ENCODE measurements around the gene KCTD15. TPM values are rescaled to one million over a fixed set of nuclear protein-coding genes. Genes with fewer than 3 reads are reported as not detected.

KCTD15 gene
- total RNA-seq, 1 donor from 2014 or later: 9.9 TPM

GRCh38 chr19:33772102-33772857 lies 24.4 kb upstream of the KCTD15 start:
- intact Hi-C loops (cut with micrococcal nuclease): loop anchor here (5.0 kb wide), 1 partner anchor 340 kb away; no protein-coding TSS in a partner anchor
- TF ChIP-seq CTCF (IDR thresholded peaks at IDR 0.05; ENCODE audit: borderline replicate concordance): no peak
- no peak for DNase-seq
- Histone ChIP-seq H3K9me3 (replicated peaks) (no peaks in the 10 kb centered on the region), H3K36me3 (no peaks in the 10 kb centered on the region), H3K4me3 (no peak overlapping the region), H3K4me1 (no peaks in the 10 kb centered on the region), H3K27me3 (ENCODE audit: low read depth) (peaks cover 96% of the 10 kb centered on the region), H3K27ac (replicated peaks) (no peak overlapping the region)

- peaks cover 2% of the 10 kb centered on the region for H3K4me1 ChIP-seq
- H3K36me3 ChIP-seq: no peaks in the 10 kb centered on the region
- H3K4me3 ChIP-seq: no peak overlapping the region
- no peak for DNase-seq
- H3K9me3 ChIP-seq (replicated peaks): no peaks in the 10 kb centered on the region
- no peak overlapping the region for H3K27ac ChIP-seq (replicated peaks)
- intact Hi-C loops (cut with micrococcal nuclease): loop anchor here (5.0 kb wide), 1 partner anchor 341 kb away; no protein-coding TSS in a partner anchor
- TF ChIP-seq CTCF (IDR thresholded peaks at IDR 0.05; ENCODE audit: borderline replicate concordance): no peak
- H3K27me3 ChIP-seq (ENCODE audit: low read depth): peaks cover 96% of the 10 kb centered on the region
Observed at GRCh38 chr19:33772858-33773180, 23.9 kb upstream of the KCTD15 start.

GRCh38 chr19:33773704-33774624 lies 22.7 kb upstream of the KCTD15 start:
- no peak for TF ChIP-seq CTCF (IDR thresholded peaks at IDR 0.05; ENCODE audit: borderline replicate concordance)
- intact Hi-C loops (cut with micrococcal nuclease): loop anchor here (5.0 kb wide), 1 partner anchor 342 kb away; no protein-coding TSS in a partner anchor
- Histone ChIP-seq H3K27ac (replicated peaks) (no peak overlapping the region), H3K36me3 (no peaks in the 10 kb centered on the region), H3K4me1 (peaks cover 9% of the 10 kb centered on the region), H3K4me3 (no peak overlapping the region), H3K27me3 (ENCODE audit: low read depth) (peaks cover 93% of the 10 kb centered on the region), H3K9me3 (replicated peaks) (no peaks in the 10 kb centered on the region)
- DNase-seq: no peak

GRCh38 chr19:33774751-33775150 lies 21.9 kb upstream of the KCTD15 start:
- H3K9me3 ChIP-seq (replicated peaks): no peaks in the 10 kb centered on the region
- peaks cover 9% of the 10 kb centered on the region for H3K4me1 ChIP-seq
- intact Hi-C loops (cut with micrococcal nuclease): loop anchor here (5.0 kb wide), 2 partner anchors 323 to 342 kb away; no protein-coding TSS in a partner anchor
- H3K4me3 ChIP-seq: no peak overlapping the region
- H3K36me3 ChIP-seq: no peaks in the 10 kb centered on the region
- DNase-seq: no peak
- peaks cover 93% of the 10 kb centered on the region for H3K27me3 ChIP-seq (ENCODE audit: low read depth)
- H3K27ac ChIP-seq (replicated peaks): no peak overlapping the region
- no peak for TF ChIP-seq CTCF (IDR thresholded peaks at IDR 0.05; ENCODE audit: borderline replicate concordance)

GRCh38 chr19:33775731-33776487 lies 20.8 kb upstream of the KCTD15 start:
- H3K4me1 ChIP-seq: peaks cover 14% of the 10 kb centered on the region
- no peak for TF ChIP-seq CTCF (IDR thresholded peaks at IDR 0.05; ENCODE audit: borderline replicate concordance)
- H3K27me3 ChIP-seq (ENCODE audit: low read depth): peaks cover 93% of the 10 kb centered on the region
- no peaks in the 10 kb centered on the region for H3K9me3 ChIP-seq (replicated peaks)
- H3K36me3 ChIP-seq: no peaks in the 10 kb centered on the region
- intact Hi-C loops (cut with micrococcal nuclease): loop anchor here (5.0 kb wide), 1 partner anchor 321 kb away; no protein-coding TSS in a partner anchor
- no peak for DNase-seq
- H3K4me3 ChIP-seq: no peak overlapping the region
- H3K27ac ChIP-seq (replicated peaks): no peak overlapping the region

All from left ventricle myocardium inferior (tissue), 1 donor.